AG09309 (cell line): Measurements from ENCODE around the gene A4GNT.

ENCODE experiments used
- DNase-seq: peaks from one replicate; pipeline ENCODE4 v3.0.0-alpha.2; 2010; ENCODE audit warnings: low read depth
- H3K4me3 ChIP-seq: 2 replicates; pipeline ENCODE4 v1.5.1; 2011; ENCODE audit warnings: mild to moderate bottlenecking, low read depth, low read length, moderate library complexity; ENCODE audit not compliant: control insufficient read depth
- CTCF ChIP-seq: IDR thresholded peaks from 2 replicates; pipeline ENCODE4 v1.5.1; 2011; ENCODE audit warnings: mild to moderate bottlenecking, low read depth, low read length, inconsistent platforms; ENCODE audit not compliant: insufficient read depth, control insufficient read depth; ENCODE audit errors: missing control alignments

The A4GNT gene

DNA sequence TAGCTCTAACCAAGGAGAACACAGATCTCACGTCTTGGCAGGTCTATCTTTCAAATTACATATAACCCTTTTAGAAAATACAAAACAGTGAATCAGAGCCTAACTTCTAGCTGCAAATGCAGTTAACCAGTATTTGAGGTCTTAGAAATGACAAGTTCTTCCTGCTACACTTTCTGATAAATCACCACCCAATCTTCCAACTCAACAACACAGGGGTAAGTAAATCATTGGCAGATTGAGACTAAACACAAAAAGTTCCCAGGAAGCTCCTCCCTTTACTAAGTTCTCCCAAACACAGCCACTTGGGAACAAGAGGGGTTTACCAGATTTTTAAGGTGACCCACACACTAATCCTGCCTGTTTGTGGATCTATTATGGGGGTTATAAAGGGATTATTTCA is at the start of gene A4GNT:
Gene A4GNT (minus strand): TSS at position 152 of the 400 bp plus-strand sequence. CDS start 1,134 bp downstream, outside the sequence.
- TF ChIP-seq CTCF, result no peak
- no peak within 1 kb of the TSS for H3K4me3 ChIP-seq
- no peak for DNase-seq

DNA sequence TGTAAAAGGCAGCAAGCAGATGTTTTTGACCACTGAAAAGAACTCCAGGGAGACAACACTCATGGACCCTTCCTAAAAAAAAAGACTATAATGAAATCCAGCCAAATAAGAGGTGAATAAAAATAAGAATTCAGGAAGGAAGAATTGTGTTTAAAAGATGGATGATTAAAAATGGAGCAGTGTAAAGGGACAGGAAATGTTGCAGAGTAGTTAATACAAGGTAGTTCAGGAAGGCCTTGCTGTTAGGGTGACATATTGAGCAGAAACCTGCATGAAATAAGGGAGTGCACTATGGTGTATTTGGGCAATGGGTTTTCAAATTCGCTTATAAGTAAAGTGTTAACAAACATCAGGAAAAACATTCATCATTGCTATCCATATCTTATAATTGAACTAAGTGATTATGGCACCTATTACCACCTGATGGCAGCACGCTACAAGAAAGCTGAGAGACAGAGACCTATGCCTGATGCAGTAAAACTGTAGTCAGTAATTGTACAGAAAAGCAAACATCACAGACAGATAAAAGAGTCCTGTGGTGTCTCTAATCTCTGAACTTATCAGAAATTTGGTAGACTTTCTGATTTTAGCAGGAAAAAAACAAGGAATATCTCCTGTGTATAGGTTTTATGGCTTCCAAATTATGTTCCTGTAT is 48.3 kb upstream of the A4GNT start:
- TF ChIP-seq CTCF, result peak; percentile 44
- DNase-seq, result no peak

GRCh38 chr3:138174421-138175131 is 42.4 kb upstream of the A4GNT start, which contains the start of gene DBR1:
TSS of gene DBR1 (minus strand) at chr3:138174921. CDS start at chr3:138174795, 126 bp downstream.
- DNase-seq, result peak; percentile 29
- peak within 1 kb of the TSS; percentile 78 for H3K4me3 ChIP-seq
- no peak for TF ChIP-seq CTCF

More for the DNA sequence above, 48.3 kb upstream of the A4GNT start:
- H3K4me3 ChIP-seq, result no peak overlapping the region

DNA sequence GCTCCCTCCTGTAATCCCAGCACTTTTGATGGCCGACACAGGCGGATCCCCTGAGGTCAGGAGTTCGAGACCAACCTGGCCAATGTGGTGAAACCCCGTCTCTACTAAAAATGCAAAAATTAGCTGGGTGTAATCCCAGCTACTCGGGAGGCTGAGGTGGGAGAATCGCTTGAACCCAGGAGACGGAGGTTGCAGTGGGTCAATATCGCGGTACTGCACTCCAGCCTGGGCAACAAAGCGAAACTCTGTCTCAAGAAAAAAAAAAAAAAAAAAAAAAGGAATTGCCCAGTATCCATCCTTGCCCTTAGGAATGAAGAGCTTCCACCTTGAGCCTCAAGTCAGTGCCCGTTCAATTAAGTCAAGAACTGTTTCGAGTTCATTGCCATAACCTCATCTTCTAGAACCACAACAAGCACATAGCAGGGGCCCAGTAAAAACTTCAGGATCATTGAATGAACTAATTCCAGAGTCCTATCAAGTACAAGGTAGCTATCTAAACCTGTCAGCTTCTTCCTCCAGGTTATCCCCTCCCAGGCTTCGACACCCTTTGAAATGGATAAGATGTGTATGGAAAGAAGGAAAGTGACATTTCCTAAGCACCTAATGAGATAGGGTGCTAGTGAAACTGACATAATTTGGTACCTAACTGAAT is 41.7 kb upstream of the A4GNT start:
- H3K4me3 ChIP-seq, result peak overlapping the region; percentile 78
- TF ChIP-seq CTCF, result no peak
- no peak for DNase-seq

DNA sequence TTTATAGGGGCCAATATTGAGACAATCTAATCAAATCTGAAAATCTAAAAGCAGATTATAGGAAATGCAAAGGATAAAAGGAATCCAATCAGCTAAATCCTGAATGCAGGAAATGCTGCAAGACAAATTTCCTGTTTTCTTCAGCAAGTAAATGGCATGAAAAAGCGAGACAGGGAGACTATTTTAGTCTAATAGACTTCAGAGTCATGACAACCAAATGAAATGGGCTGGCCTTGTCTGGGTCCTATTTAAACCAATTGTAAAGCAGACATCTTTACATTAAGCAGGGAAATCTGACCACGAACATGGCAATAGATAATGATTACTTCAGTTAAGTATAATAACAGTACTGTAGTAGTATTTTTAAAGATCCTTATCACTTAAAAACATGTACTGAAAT is 40.4 kb upstream of the A4GNT start:
- no peak for DNase-seq
- TF ChIP-seq CTCF, result no peak
- H3K4me3 ChIP-seq, result no peak overlapping the region

- H3K4me3 ChIP-seq, result no peak overlapping the region
- TF ChIP-seq CTCF, result no peak
Measured at GRCh38 chr3:138165061-138165460, 32.9 kb upstream of the A4GNT start.

More at GRCh38 chr3:138165061-138165460, 32.9 kb upstream of the A4GNT start:
- DNase-seq, result no peak
